Measurements from ENCODE around the gene ZFP69B. TPM values are rescaled to one million over a fixed set of nuclear protein-coding genes. Genes with fewer than 3 reads are reported as not detected.

Gene ZFP69B
- total RNA-seq, 2 experiments from 2014 or later, result 1.8 to 2.4 TPM

DNA sequence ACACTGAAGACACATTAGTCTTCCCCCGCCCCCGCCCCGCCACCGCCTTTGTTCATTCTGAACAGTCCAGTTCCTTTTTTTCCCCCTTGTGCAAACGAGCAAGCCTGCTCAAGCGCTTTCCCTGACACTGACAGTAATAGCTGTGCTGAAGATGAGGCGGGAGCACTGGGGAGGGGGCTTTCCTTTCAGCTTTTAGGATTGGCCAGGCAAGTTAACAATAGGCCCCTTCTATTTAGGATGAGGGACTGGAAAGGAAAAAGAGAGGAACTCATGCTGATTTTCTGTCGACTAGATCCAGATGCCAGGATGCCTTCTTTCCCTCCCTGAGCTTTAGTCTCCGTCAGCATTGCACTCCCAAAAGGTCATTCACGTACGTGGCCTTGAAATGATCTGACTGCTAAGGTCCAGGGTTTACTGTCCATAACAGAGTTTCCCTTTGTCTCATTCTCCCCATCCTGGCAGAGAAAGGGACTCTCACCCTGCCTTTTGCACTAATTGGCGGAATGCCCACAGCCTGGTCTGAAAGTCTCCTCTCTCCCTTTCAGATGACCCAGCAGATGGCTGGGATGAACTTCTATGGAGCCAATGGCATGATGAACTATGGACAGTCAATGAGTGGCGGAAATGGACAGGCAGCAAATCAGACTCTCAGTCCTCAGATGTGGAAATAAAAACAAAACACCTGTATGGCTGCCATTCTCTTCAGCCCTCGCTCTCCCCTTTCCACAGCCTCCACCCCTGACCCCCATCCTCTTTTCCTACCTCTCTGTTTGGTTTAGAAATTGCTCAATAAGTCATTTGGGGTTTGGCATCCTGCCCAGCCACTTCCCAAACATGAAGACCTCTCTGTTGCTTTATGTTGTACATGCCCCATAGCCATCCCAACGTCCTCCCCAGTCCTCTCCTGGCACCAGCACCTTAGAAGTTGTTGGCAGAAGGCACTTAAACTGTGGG lies 28.6 kb upstream of the ZFP69B start:
- ATAC-seq (ENCODE audit: poor library complexity) (no peak), DNase-seq (no peak)
- peaks cover 12% of the 10 kb centered on the region for H3K4me1 Mint-ChIP-seq (ENCODE audit: low read depth)
- H3K9me3 Mint-ChIP-seq, result no peaks in the 10 kb centered on the region
- Histone ChIP-seq H3K4me1 (ENCODE audit: insufficient read depth, low read length) (no peaks in the 10 kb centered on the region), H3K27me3 (ENCODE audit: control insufficient read depth in 1 of 2, insufficient read depth in 2 of 2, low read length in 2 of 2) (no peaks in the 10 kb centered on the region), H3K27ac (ENCODE audit: low read depth in 1 of 2, low read length in 2 of 2) (no peak overlapping the region), H3K4me3 (ENCODE audit: low read length) (no peak overlapping the region), H3K36me3 (ENCODE audit: insufficient read depth, low read length) (peaks cover 58% of the 10 kb centered on the region), H3K9me3 (ENCODE audit: control insufficient read depth in 1 of 2, insufficient read depth in 1 of 2, low read length in 2 of 2) (no peaks in the 10 kb centered on the region)
- H3K36me3 Mint-ChIP-seq (ENCODE audit: low read depth), result peaks cover 97% of the 10 kb centered on the region
- H3K27ac Mint-ChIP-seq, result peak overlapping the region; percentile 64
- H3K27me3 Mint-ChIP-seq, result no peaks in the 10 kb centered on the region
- no peak overlapping the region for H3K4me3 Mint-ChIP-seq
- TF ChIP-seq, protein P1, sequence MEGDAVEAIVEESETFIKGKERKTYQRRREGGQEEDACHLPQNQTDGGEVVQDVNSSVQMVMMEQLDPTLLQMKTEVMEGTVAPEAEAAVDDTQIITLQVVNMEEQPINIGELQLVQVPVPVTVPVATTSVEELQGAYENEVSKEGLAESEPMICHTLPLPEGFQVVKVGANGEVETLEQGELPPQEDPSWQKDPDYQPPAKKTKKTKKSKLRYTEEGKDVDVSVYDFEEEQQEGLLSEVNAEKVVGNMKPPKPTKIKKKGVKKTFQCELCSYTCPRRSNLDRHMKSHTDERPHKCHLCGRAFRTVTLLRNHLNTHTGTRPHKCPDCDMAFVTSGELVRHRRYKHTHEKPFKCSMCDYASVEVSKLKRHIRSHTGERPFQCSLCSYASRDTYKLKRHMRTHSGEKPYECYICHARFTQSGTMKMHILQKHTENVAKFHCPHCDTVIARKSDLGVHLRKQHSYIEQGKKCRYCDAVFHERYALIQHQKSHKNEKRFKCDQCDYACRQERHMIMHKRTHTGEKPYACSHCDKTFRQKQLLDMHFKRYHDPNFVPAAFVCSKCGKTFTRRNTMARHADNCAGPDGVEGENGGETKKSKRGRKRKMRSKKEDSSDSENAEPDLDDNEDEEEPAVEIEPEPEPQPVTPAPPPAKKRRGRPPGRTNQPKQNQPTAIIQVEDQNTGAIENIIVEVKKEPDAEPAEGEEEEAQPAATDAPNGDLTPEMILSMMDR (IDR thresholded peaks at IDR 0.05), result no peak
- ChIA-PET POLR2A (interaction anchor here (1.0 kb wide), 1 partner anchor 14 kb away, joined by 4 read pairs; no protein-coding TSS in a partner anchor), CTCF (interaction anchor here (1.9 kb wide), 1 partner anchor 17 kb away, joined by 4 read pairs; no protein-coding TSS in a partner anchor)
- intact Hi-C loops (cut with DNase I, micrococcal nuclease), result no loop called here

DNA sequence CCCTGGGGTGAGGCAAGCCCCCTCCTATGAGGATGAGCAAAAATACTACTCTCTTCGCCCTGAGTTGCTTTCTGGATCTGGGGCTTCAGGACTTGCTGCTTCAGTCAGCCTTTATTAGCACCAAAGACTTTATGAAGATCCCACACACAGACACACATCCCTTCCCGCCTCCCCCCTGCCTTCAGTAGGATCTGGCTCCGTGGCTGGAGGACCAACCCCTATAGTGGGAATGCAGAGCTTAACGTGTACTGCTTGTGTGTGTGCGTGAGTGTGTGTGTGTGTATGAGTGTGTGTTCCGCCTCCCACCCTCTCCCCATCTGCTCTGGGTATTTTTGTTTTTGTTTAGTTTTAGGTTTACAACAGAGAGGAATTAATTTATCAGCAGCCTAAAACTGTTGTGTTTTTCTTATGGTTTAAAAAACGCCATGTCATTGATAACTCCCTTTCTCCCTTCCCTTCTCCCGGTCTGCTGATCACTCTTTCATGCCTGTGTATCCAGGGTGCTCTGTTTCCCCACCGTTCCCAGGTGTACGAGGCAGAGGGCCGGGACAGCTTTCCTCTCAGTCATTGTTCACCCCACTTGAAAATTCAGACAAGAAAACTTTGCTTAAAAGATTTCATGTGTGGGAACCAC lies 27.5 kb upstream of the ZFP69B start:
- no peaks in the 10 kb centered on the region for H3K27me3 ChIP-seq (ENCODE audit: control insufficient read depth in 1 of 2, insufficient read depth in 2 of 2, low read length in 2 of 2)
- peaks cover 12% of the 10 kb centered on the region for H3K4me1 Mint-ChIP-seq (ENCODE audit: low read depth)
- ChIA-PET CTCF (interaction anchor here (1.9 kb wide), 1 partner anchor 16 kb away, joined by 4 read pairs; no protein-coding TSS in a partner anchor), POLR2A (no interaction called here)
- H3K9me3 Mint-ChIP-seq, result no peaks in the 10 kb centered on the region
- no peak overlapping the region for H3K27ac ChIP-seq (ENCODE audit: low read depth in 1 of 2, low read length in 2 of 2)
- H3K4me3 ChIP-seq (ENCODE audit: low read length), result no peak overlapping the region
- no peaks in the 10 kb centered on the region for H3K4me1 ChIP-seq (ENCODE audit: insufficient read depth, low read length)
- DNase-seq (no peak), ATAC-seq (ENCODE audit: poor library complexity) (no peak)
- intact Hi-C loops (cut with DNase I, micrococcal nuclease), result no loop called here
- no peaks in the 10 kb centered on the region for H3K27me3 Mint-ChIP-seq
- H3K27ac Mint-ChIP-seq, result peak overlapping the region; percentile 64
- H3K36me3 ChIP-seq (ENCODE audit: insufficient read depth, low read length), result peaks cover 48% of the 10 kb centered on the region
- no peak overlapping the region for H3K4me3 Mint-ChIP-seq
- H3K36me3 Mint-ChIP-seq (ENCODE audit: low read depth), result peaks cover 86% of the 10 kb centered on the region
- H3K9me3 ChIP-seq (ENCODE audit: control insufficient read depth in 1 of 2, insufficient read depth in 1 of 2, low read length in 2 of 2), result no peaks in the 10 kb centered on the region
- TF ChIP-seq, protein P1 (IDR thresholded peaks at IDR 0.05), result no peak

DNA sequence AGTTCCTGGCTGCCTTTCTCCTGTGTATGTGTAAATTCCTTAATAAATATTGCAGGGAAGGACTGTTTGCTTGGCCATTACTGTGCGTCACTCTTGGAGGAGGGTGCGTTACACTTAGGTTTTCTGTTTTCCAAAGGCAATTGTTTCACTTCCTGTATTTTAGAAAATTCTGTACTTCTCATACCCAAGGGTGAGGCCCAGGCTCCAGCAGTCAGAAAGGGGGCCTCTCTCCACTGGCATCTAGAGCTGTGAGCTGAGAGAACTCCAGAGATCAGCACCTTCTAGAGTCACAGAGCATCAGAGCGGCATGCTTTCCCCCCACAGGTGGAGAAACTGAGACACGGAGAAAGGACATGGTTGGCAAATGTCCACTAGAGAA lies 27.0 kb upstream of the ZFP69B start:
- H3K36me3 Mint-ChIP-seq (ENCODE audit: low read depth), result peaks cover 81% of the 10 kb centered on the region
- Histone ChIP-seq H3K36me3 (ENCODE audit: insufficient read depth, low read length) (peaks cover 43% of the 10 kb centered on the region), H3K9me3 (ENCODE audit: control insufficient read depth in 1 of 2, insufficient read depth in 1 of 2, low read length in 2 of 2) (no peaks in the 10 kb centered on the region), H3K27me3 (ENCODE audit: control insufficient read depth in 1 of 2, insufficient read depth in 2 of 2, low read length in 2 of 2) (no peaks in the 10 kb centered on the region), H3K4me1 (ENCODE audit: insufficient read depth, low read length) (no peaks in the 10 kb centered on the region), H3K27ac (ENCODE audit: low read depth in 1 of 2, low read length in 2 of 2) (no peak overlapping the region), H3K4me3 (ENCODE audit: low read length) (no peak overlapping the region)
- peaks cover 12% of the 10 kb centered on the region for H3K4me1 Mint-ChIP-seq (ENCODE audit: low read depth)
- DNase-seq, result no peak
- intact Hi-C loops (cut with DNase I, micrococcal nuclease), result no loop called here
- no peaks in the 10 kb centered on the region for H3K27me3 Mint-ChIP-seq
- H3K27ac Mint-ChIP-seq, result peak overlapping the region; percentile 64
- POLR2A ChIA-PET, result no interaction called here
- ATAC-seq (ENCODE audit: poor library complexity), result no peak
- no peaks in the 10 kb centered on the region for H3K9me3 Mint-ChIP-seq
- TF ChIP-seq, protein P1 (IDR thresholded peaks at IDR 0.05), result no peak
- CTCF ChIA-PET, result interaction anchor here (1.9 kb wide), 1 partner anchor 15 kb away, joined by 4 read pairs; no protein-coding TSS in a partner anchor
- H3K4me3 Mint-ChIP-seq, result no peak overlapping the region

All from CD4-positive, alpha-beta T cell (primary cell).